ENCODE data around the gene SPRED3. TPM values are rescaled to one million over a fixed set of nuclear protein-coding genes. Genes with fewer than 3 reads are reported as not detected.

The SPRED3 gene
- polyA plus RNA-seq, 1 donor from 2014 or later: 4.9 TPM

GRCh38 chr19:38445362-38445761 is 56.9 kb downstream of the SPRED3 start:
- H3K36me3 ChIP-seq (ENCODE audit: insufficient read depth, low read length): no peaks in the 10 kb centered on the region
- no peaks in the 10 kb centered on the region for H3K9me2 ChIP-seq (ENCODE audit: insufficient read depth, low read length)
- H3K27me3 ChIP-seq (ENCODE audit: insufficient read depth, low read depth, low read length): no peaks in the 10 kb centered on the region
- H3F3A ChIP-seq (ENCODE audit: insufficient read depth, low read length, poor library complexity, severe bottlenecking): no peaks in the 10 kb centered on the region
- no peak overlapping the region for H3K9ac ChIP-seq (ENCODE audit: low read length)
- no peaks in the 10 kb centered on the region for H4K20me1 ChIP-seq (ENCODE audit: insufficient read depth)
- no peaks in the 10 kb centered on the region for H3K9me3 ChIP-seq (ENCODE audit: low read length)
- H3K27ac ChIP-seq (ENCODE audit: low read length): no peak overlapping the region
- TF ChIP-seq TAF1 (IDR thresholded peaks at IDR 0.05; ENCODE audit: low read depth): no peak
- TF ChIP-seq EZH2 (IDR thresholded peaks at IDR 0.05; ENCODE audit: borderline replicate concordance, insufficient read depth, low read length, poor library complexity, severe bottlenecking): no peak
- no peak for TF ChIP-seq SMC3 (conservative IDR thresholded peaks at IDR 0.05; ENCODE audit: poor library complexity)
- H2AFZ ChIP-seq (ENCODE audit: low read depth, low read length): no peak overlapping the region
- H3K4me3 ChIP-seq (ENCODE audit: low read length): no peak overlapping the region
- no peaks in the 10 kb centered on the region for H3K79me2 ChIP-seq (replicated peaks; ENCODE audit: insufficient read depth, low read length)
- no peak overlapping the region for H3K4me2 ChIP-seq (ENCODE audit: low read length)

- TF ChIP-seq EZH2 (IDR thresholded peaks at IDR 0.05; ENCODE audit: borderline replicate concordance, insufficient read depth, low read length, poor library complexity, severe bottlenecking) (no peak), SMC3 (conservative IDR thresholded peaks at IDR 0.05; ENCODE audit: poor library complexity) (no peak), EP300 (conservative IDR thresholded peaks at IDR 0.05; ENCODE audit: poor library complexity, severe bottlenecking) (no peak)
- no peaks in the 10 kb centered on the region for H3K36me3 ChIP-seq (ENCODE audit: insufficient read depth, low read length)
- no peaks in the 10 kb centered on the region for H3K9me2 ChIP-seq (ENCODE audit: insufficient read depth, low read length)
- no peaks in the 10 kb centered on the region for H4K20me1 ChIP-seq (ENCODE audit: insufficient read depth)
- no peaks in the 10 kb centered on the region for H3K27me3 ChIP-seq (ENCODE audit: insufficient read depth, low read depth, low read length)
- H3K4me3 ChIP-seq (ENCODE audit: low read length): no peak overlapping the region
- no peak overlapping the region for H2AFZ ChIP-seq (ENCODE audit: low read depth, low read length)
- H3K79me2 ChIP-seq (replicated peaks; ENCODE audit: insufficient read depth, low read length): no peaks in the 10 kb centered on the region
- H3K4me2 ChIP-seq (ENCODE audit: low read length): no peak overlapping the region
- no peaks in the 10 kb centered on the region for H3F3A ChIP-seq (ENCODE audit: insufficient read depth, low read length, poor library complexity, severe bottlenecking)
- H3K9ac ChIP-seq (ENCODE audit: low read length): no peak overlapping the region
- H3K9me3 ChIP-seq (ENCODE audit: low read length): no peaks in the 10 kb centered on the region
- H3K27ac ChIP-seq (ENCODE audit: low read length): no peak overlapping the region
These were observed 59.7 kb downstream of the SPRED3 start for GRCh38 chr19:38448225-38448624.

Other genes starting within 250 kb of the SPRED3 start
- gene DPF1, start 164.5 kb upstream of the SPRED3 start, polyA plus RNA-seq: 118 and 132 TPM in 2 replicates
- not detected in 2 replicates for gene PPP1R14A, start 132.3 kb upstream of the SPRED3 start, polyA plus RNA-seq
- gene SPINT2, start 124.1 kb upstream of the SPRED3 start, polyA plus RNA-seq: 236 and 378 TPM in 2 replicates
- gene C19orf33, start 84.4 kb upstream of the SPRED3 start, polyA plus RNA-seq: not detected in 2 replicates
- 84.0 and 105 TPM in 2 replicates for gene YIF1B, start 72.8 kb upstream of the SPRED3 start, polyA plus RNA-seq
- gene KCNK6, start 68.9 kb upstream of the SPRED3 start, polyA plus RNA-seq: not detected in 2 replicates
- 16.0 and 17.1 TPM in 2 replicates for gene CATSPERG, start 52.9 kb upstream of the SPRED3 start, polyA plus RNA-seq
- gene PSMD8, start 14.1 kb upstream of the SPRED3 start, polyA plus RNA-seq: 334 and 380 TPM in 2 replicates
- 0.21 and 0.28 TPM in 2 replicates for gene GGN, start 663 bp upstream of the SPRED3 start, polyA plus RNA-seq
- 57.0 and 79.3 TPM in 2 replicates for gene FAM98C, start 14.4 kb downstream of the SPRED3 start, polyA plus RNA-seq
- not detected in 2 replicates for gene RASGRP4, start 37.5 kb downstream of the SPRED3 start, polyA plus RNA-seq
- gene RYR1, start 45.0 kb downstream of the SPRED3 start, polyA plus RNA-seq: 0.44 and 0.69 TPM in 2 replicates
- gene MAP4K1, start 229.3 kb downstream of the SPRED3 start, polyA plus RNA-seq: 1.0 and 1.2 TPM in 2 replicates
- gene EIF3K, start 230.5 kb downstream of the SPRED3 start, polyA plus RNA-seq: 419 and 462 TPM in 2 replicates

All from neural cell (in vitro differentiated cells).